Karpas-422 (cell line): Measurements from ENCODE around the gene MREG. TPM values are rescaled to one million over a fixed set of nuclear protein-coding genes. Genes with fewer than 3 reads are reported as not detected.
"Not testable (repeated sequence)": the region's sequence is repeated elsewhere in the genome, so short reads cannot be mapped to it uniquely, and the experiment has no call there.

ENCODE experiments used
- DNase-seq: peaks from one replicate; pipeline ENCODE4 v3.0.0-alpha.2; 2015
- H2AFZ ChIP-seq: fragments of 200-600 bp; sonication (generic); 2 replicates; pipeline ENCODE4 v1.6.1; 2014; ENCODE audit warnings: antibody characterized with exemption, low read length, mixed read lengths
- H3K27ac ChIP-seq: fragments of 200-600 bp; sonication (generic); 2 replicates; pipeline ENCODE4 v1.5.1; 2014; ENCODE audit warnings: mild to moderate bottlenecking, low read length, moderate library complexity
- H3K27me3 ChIP-seq: fragments of 200-600 bp; sonication (generic); 2 replicates; pipeline ENCODE4 v1.6.1; 2014; ENCODE audit warnings: low read length, mixed read lengths
- H3K36me3 ChIP-seq: fragments of 200-600 bp; sonication (generic); 2 replicates; pipeline ENCODE4 v1.6.1; 2014; ENCODE audit warnings: low read length, mixed read lengths; ENCODE audit not compliant: insufficient read depth
- H3K4me1 ChIP-seq: fragments of 200-600 bp; sonication (generic); 2 replicates; pipeline ENCODE4 v1.6.1; 2014; ENCODE audit warnings: mild to moderate bottlenecking, low read length, mixed read lengths
- H3K4me2 ChIP-seq: fragments of 200-600 bp; sonication (generic); 2 replicates; pipeline ENCODE4 v1.6.1; 2014; ENCODE audit warnings: low read length, low read depth, mild to moderate bottlenecking; ENCODE audit not compliant: poor library complexity, severe bottlenecking
- H3K4me3 ChIP-seq: fragments of 200-600 bp; sonication (generic); 2 replicates; pipeline ENCODE4 v1.5.1; 2014; ENCODE audit warnings: mild to moderate bottlenecking, antibody characterized with exemption, low read length, mixed read lengths
- H3K79me2 ChIP-seq: fragments of 200-600 bp; sonication (generic); 2 replicates; pipeline ENCODE4 v1.6.1; 2014; ENCODE audit warnings: mild to moderate bottlenecking, low read length, mixed read lengths
- H3K9ac ChIP-seq: fragments of 200-600 bp; sonication (generic); 2 replicates; pipeline ENCODE4 v1.6.0; 2014; ENCODE audit warnings: low read length
- H3K9me2 ChIP-seq: fragments of 200-600 bp; sonication (generic), shearing (Covaris generic); replicated peaks from 2 replicates; pipeline ENCODE4 v1.6.0; 2014; ENCODE audit warnings: mild to moderate bottlenecking, low read length, moderate library complexity; ENCODE audit not compliant: insufficient read depth
- H3K9me3 ChIP-seq: fragments of 300-700, 200-600 bp; sonication (generic); 2 replicates; pipeline ENCODE4 v1.6.1; 2014; ENCODE audit warnings: low read length, mixed read lengths
- H4K20me1 ChIP-seq: fragments of 200-600 bp; sonication (generic); 2 replicates; pipeline ENCODE4 v1.6.1; 2014; ENCODE audit warnings: mild to moderate bottlenecking, antibody characterized with exemption, low read length, low read depth; ENCODE audit not compliant: insufficient read depth
- total RNA-seq: library from RNA; depleted of rRNA; stranded (reverse); fragments of >200 nt; shearing (Covaris generic); gene quantifications from 2 replicates; pipeline ENCODE4 v1.2.3, GENCODE V29; 2014; ENCODE audit warnings: low replicate concordance

Gene MREG
- total RNA-seq, 1 experiment from 2014 or later = 0.15 TPM

DNA sequence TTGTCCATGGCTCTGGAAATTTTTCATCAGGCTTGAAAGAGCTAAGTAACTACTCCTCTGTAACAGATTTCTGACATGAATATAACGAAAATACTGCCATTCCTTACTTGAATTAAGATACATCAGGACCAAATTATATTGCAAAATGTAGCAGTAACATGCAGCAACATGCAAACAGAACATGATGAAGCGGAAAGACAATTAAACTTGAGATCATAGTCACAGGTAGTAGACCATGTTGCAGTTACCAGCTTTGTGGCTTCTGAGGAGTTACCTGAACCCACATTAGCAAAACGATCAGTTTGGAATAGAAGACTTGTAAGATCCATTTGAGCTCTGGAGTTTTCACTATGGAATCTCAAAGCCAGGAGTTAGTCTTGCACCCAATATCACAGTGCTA, 76.2 kb downstream of the MREG start:
- Histone ChIP-seq H3K4me2 (no peak overlapping the region), H3K27me3 (no peaks in the 10 kb centered on the region), H3K9ac (no peak overlapping the region), H4K20me1 (no peaks in the 10 kb centered on the region), H2AFZ (no peak overlapping the region), H3K4me3 (no peak overlapping the region), H3K9me3 (no peaks in the 10 kb centered on the region), H3K27ac (no peak overlapping the region), H3K9me2 (no peaks in the 10 kb centered on the region), H3K79me2 (no peaks in the 10 kb centered on the region), H3K36me3 (no peaks in the 10 kb centered on the region), H3K4me1 (no peaks in the 10 kb centered on the region)
- no peak for DNase-seq

DNA sequence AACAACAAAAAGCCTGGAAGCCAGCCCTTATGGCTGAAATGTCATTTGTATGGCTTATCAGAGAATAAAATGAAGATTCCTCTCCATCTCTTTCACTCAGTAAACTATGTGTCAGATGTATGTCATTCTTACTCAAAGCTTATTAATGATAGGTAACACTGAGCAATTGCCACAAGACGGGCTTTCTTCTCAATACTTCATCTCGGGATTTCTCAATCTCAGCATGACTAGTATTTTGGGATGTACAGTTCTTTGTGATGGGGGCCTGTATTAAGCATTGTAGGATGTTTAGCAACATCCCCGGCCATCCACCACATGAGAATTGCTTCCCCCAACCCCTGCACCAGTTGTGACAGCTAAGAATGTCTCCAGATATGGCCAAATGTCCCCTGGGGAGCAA, 80.2 kb downstream of the MREG start:
- DNase-seq = no peak
- Histone ChIP-seq H2AFZ (no peak overlapping the region), H4K20me1 (no peaks in the 10 kb centered on the region), H3K9me2 (no peaks in the 10 kb centered on the region), H3K27me3 (no peaks in the 10 kb centered on the region), H3K36me3 (no peaks in the 10 kb centered on the region), H3K79me2 (no peaks in the 10 kb centered on the region), H3K4me2 (no peak overlapping the region), H3K4me3 (no peak overlapping the region), H3K4me1 (no peaks in the 10 kb centered on the region), H3K27ac (no peak overlapping the region), H3K9me3 (no peaks in the 10 kb centered on the region), H3K9ac (no peak overlapping the region)

DNA sequence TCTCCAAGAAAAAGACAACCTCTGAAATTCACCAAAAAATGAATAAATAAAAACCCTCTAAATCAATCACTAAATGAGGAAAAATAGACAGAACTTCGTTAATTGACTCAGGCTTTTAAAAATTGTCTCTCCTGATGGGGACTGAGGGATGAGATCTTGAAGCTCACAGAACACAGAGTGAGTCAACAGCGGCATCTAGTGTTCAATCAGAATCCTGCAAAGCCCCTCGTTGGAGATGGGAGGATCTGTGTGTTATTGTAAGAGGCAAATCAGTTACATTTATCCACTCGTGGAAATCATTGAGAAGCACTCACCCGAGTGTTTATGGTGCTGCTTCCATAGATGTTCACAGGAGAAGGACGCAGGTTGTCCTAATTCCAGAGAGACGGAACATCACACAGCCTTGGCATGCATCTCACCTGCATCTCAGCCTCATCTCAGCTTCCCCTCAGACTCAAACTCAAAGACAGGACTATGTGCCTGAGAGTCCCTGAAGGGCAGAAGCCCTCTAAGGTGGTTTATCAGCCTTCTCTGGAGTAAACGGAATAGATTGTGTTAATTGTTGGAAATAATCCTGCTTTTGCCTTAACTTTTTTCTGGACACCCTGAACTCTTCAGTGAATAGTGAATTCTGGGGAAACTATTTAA, 82.0 kb downstream of the MREG start:
- no peaks in the 10 kb centered on the region for H3K4me1 ChIP-seq
- H3K79me2 ChIP-seq = no peaks in the 10 kb centered on the region
- H3K9me2 ChIP-seq = no peaks in the 10 kb centered on the region
- H3K4me2 ChIP-seq = no peak overlapping the region
- no peaks in the 10 kb centered on the region for H3K9me3 ChIP-seq
- H4K20me1 ChIP-seq = no peaks in the 10 kb centered on the region
- no peaks in the 10 kb centered on the region for H3K36me3 ChIP-seq
- H3K4me3 ChIP-seq = no peak overlapping the region
- no peak overlapping the region for H2AFZ ChIP-seq
- no peak overlapping the region for H3K27ac ChIP-seq
- no peaks in the 10 kb centered on the region for H3K27me3 ChIP-seq
- no peak overlapping the region for H3K9ac ChIP-seq
- DNase-seq = peak; percentile 89

DNA sequence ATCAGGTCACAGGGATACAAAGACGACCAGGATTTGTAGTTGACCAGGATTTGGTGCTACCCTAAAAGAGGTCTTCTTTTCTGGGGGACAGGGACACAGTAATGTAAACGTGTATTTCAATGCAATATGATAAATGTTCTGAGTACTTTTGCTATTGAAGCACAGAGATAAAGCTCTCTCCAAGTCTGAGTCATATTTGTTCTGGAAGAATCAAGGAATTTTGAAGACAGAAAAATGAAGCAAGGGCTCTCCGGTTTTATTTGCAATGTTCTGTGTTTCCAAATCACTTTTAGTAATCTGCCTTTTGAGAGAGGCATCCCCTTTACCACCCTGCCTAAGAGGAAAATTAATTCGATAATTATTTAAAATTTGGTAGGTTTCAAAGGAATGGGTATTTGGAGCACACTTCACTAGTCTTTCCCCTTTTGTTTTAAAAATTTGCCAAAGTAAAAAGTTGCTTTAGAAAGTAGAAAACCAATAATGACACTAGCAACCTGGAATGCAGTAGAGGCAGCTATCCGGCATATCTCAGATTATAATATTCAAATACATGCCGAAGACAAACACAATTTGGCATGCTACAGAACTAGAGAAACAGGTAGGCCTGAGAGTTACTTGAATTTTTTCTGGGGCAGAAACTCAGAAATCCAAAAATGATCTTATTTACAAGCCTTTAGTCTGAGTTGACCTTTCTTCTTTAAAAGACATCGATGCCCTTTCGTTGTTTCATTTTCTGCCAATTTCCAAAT, 82.7 kb downstream of the MREG start:
- no peak for DNase-seq
- no peak overlapping the region for H3K4me2 ChIP-seq
- no peak overlapping the region for H3K4me3 ChIP-seq
- no peak overlapping the region for H3K9ac ChIP-seq
- no peaks in the 10 kb centered on the region for H4K20me1 ChIP-seq
- no peaks in the 10 kb centered on the region for H3K36me3 ChIP-seq
- H2AFZ ChIP-seq = no peak overlapping the region
- no peaks in the 10 kb centered on the region for H3K4me1 ChIP-seq
- no peaks in the 10 kb centered on the region for H3K27me3 ChIP-seq
- no peak overlapping the region for H3K27ac ChIP-seq
- no peaks in the 10 kb centered on the region for H3K9me3 ChIP-seq
- H3K79me2 ChIP-seq = no peaks in the 10 kb centered on the region
- H3K9me2 ChIP-seq = no peaks in the 10 kb centered on the region

DNA sequence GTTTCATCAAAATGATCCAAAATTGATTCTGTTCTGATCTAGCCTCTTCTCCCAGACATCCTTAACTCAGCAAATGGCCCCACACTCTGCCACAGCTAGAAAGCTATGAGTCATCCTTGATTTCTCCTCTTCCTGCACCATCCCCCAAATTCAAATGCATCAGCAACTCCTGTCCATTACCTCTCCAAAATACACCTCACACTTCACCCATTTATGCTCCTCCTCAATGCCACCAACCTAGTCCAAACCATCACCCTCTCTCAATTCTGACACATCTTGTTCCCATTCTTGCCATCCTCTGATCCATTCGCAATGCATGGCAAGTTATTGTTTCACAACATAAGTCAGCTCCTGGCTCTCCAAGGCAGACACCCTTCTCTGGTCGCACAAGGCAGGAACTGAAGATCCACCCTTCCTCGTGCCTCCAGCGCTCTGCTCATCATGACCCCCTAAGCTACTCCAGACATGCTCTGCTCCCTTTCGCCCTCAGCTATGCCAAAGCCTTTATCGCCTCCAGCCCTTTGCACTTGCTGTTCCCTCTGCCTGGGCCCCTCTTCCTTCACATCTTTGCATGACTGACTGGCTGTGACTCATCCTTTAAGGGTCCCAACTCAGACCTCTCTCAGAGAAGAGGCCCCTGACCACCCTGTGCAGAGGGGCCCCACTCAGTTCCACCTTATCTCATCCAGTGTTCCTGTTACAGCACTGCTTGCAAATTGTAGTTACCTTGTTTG, 83.6 kb downstream of the MREG start:
- Histone ChIP-seq H3K27me3 (no peaks in the 10 kb centered on the region), H3K9me3 (no peaks in the 10 kb centered on the region), H3K9me2 (no peaks in the 10 kb centered on the region), H3K27ac (no peak overlapping the region), H3K79me2 (no peaks in the 10 kb centered on the region), H3K4me2 (no peak overlapping the region), H3K9ac (no peak overlapping the region), H4K20me1 (no peaks in the 10 kb centered on the region), H3K4me3 (no peak overlapping the region), H3K36me3 (no peaks in the 10 kb centered on the region), H3K4me1 (no peaks in the 10 kb centered on the region), H2AFZ (no peak overlapping the region)
- DNase-seq = no peak

DNA sequence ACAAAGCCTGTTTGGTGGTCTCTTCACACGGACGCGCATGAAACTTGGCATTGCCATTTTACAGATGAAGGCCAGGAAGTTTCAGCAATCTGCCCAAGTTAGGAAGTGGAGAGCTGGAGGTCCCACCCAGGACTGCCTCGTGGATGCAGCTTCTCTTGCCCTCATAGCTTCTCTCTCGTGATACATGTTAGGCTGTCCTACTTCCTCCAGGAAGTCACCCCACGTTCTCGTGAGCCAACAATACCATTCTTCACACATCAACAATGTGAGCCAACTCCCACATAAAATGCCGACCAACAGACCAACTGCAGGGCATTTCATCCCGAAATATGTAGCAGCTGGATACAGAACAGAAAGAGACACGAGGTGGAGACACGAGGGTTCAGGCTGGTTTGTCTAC, 85.3 kb downstream of the MREG start:
- H2AFZ ChIP-seq = peak overlapping the region; percentile 71; the same call in 1 of the 2 replicates
- H3K4me3 ChIP-seq = no peak overlapping the region

DNA sequence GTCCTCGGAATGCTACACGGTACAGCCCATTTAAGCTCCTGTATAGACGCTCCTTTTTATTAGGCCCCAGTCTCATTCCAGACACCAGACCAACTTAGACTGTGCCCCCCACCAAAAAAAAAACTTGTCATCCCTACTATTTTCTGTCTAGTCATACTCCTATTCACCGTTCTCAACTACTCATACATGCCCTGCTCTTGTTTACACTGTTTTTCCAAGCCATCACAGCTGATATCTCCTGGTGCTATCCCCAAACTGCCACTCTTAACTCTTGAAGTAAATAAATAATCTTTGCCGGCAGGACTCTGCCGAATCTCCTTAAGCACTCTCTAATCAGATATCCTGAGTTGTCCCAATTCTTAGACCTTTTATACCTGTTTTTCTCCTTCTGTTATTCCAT, 86.4 kb downstream of the MREG start:
- H3K9me2 ChIP-seq, H2AFZ ChIP-seq, H3K4me1 ChIP-seq, H3K9me3 ChIP-seq, H3K27ac ChIP-seq, H3K36me3 ChIP-seq, H3K9ac ChIP-seq, H4K20me1 ChIP-seq, DNase-seq, H3K4me2 ChIP-seq, H3K79me2 ChIP-seq, H3K4me3 ChIP-seq, H3K27me3 ChIP-seq: not testable (repeated sequence)

More for the DNA sequence above, 85.3 kb downstream of the MREG start:
- Histone ChIP-seq H3K9me2 (no peaks in the 10 kb centered on the region), H3K27ac (no peak overlapping the region), H4K20me1 (no peaks in the 10 kb centered on the region), H3K79me2 (no peaks in the 10 kb centered on the region), H3K36me3 (no peaks in the 10 kb centered on the region), H3K27me3 (no peaks in the 10 kb centered on the region), H3K4me2 (no peak overlapping the region), H3K4me1 (no peaks in the 10 kb centered on the region), H3K9ac (no peak overlapping the region), H3K9me3 (no peaks in the 10 kb centered on the region)
- no peak for DNase-seq

DNA sequence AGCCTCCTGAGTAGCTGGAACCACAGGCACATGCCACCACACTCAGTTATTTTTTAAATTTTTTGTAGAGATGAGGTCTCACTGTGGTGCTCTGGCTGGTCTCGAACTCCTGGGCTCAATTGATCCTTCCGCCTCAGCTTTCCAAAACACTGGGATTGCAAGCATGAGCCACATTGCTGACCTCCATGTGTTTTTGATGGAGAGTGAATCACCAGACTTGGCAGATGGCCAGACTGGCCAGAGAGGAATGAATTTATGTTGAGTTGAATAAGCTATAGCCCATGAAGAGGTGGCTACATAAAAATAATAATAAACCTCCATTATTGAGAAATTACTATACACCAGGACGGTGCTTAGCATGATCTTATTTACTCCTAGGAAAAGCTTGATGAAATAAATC, 91.5 kb downstream of the MREG start:
- H4K20me1 ChIP-seq = no peaks in the 10 kb centered on the region
- no peak for DNase-seq
- no peak overlapping the region for H2AFZ ChIP-seq
- H3K4me1 ChIP-seq = peaks cover 27% of the 10 kb centered on the region
- H3K4me2 ChIP-seq = no peak overlapping the region
- no peaks in the 10 kb centered on the region for H3K9me3 ChIP-seq
- no peaks in the 10 kb centered on the region for H3K27me3 ChIP-seq
- no peak overlapping the region for H3K9ac ChIP-seq
- H3K27ac ChIP-seq = no peak overlapping the region
- no peaks in the 10 kb centered on the region for H3K36me3 ChIP-seq
- H3K79me2 ChIP-seq = no peaks in the 10 kb centered on the region
- no peaks in the 10 kb centered on the region for H3K9me2 ChIP-seq
- no peak overlapping the region for H3K4me3 ChIP-seq
